Right kidney (tissue), 9 donors: ENCODE data around the gene REG1B.

ENCODE experiments used
- DNase-seq: peaks from one replicate; pipeline ENCODE4 v3.0.0-alpha.2; 2016
- long read RNA-seq, 8 donors: transcript quantifications; one replicate each; lab custom pipeline, GENCODE V29; 2026

REG1B gene
- long read RNA-seq, donor 1 = 0 reads
- long read RNA-seq, donor 2 = 0 reads
- long read RNA-seq, donor 3 = 0 reads
- long read RNA-seq, donor 4 = 0 reads
- long read RNA-seq, donor 5 = 0 reads
- long read RNA-seq, donor 6 = 0 reads
- long read RNA-seq, donor 7 = 0 reads
- long read RNA-seq, donor 8 = 0 reads

GRCh38 chr2:79087785-79088364, at the start of gene REG1B:
Gene REG1B (minus strand): TSS chr2:79087993. CDS start chr2:79087612, 381 bp downstream.
- DNase-seq = no peak

GRCh38 chr2:79131687-79132086, 43.9 kb upstream of the REG1B start:
- DNase-seq = no peak

GRCh38 chr2:79129804-79130203, 42.0 kb upstream of the REG1B start:
- DNase-seq = no peak

GRCh38 chr2:79129260-79129659, 41.5 kb upstream of the REG1B start:
- no peak for DNase-seq

- no peak for DNase-seq
These were observed 40.6 kb upstream of the REG1B start for GRCh38 chr2:79128406-79128805.

- DNase-seq = no peak
These were observed 37.9 kb upstream of the REG1B start for GRCh38 chr2:79125721-79125985.

- DNase-seq = no peak
These were observed 37.3 kb upstream of the REG1B start for GRCh38 chr2:79124907-79125720.

- DNase-seq = no peak
These were observed 34.9 kb upstream of the REG1B start for GRCh38 chr2:79122676-79123075.

- DNase-seq = no peak
These were observed 32.5 kb upstream of the REG1B start, which contains the start of gene REG1A for GRCh38 chr2:79120194-79120713. Gene REG1A (plus strand): TSS chr2:79120488. CDS start chr2:79120862, 374 bp downstream.

- no peak for DNase-seq
These were observed 29.5 kb upstream of the REG1B start for GRCh38 chr2:79116997-79117928.

- no peak for DNase-seq
These were observed 27.2 kb upstream of the REG1B start for GRCh38 chr2:79114797-79115494.

GRCh38 chr2:79112269-79112668, 24.5 kb upstream of the REG1B start:
- no peak for DNase-seq

- no peak for DNase-seq
These were observed 17.5 kb upstream of the REG1B start for GRCh38 chr2:79105259-79105658.

- no peak for DNase-seq
These were observed 15.4 kb upstream of the REG1B start for GRCh38 chr2:79103214-79103613.

GRCh38 chr2:79101024-79101423, 13.2 kb upstream of the REG1B start:
- DNase-seq = no peak

GRCh38 chr2:79100285-79100684, 12.5 kb upstream of the REG1B start:
- no peak for DNase-seq

GRCh38 chr2:79099140-79099686, 11.4 kb upstream of the REG1B start:
- no peak for DNase-seq

- DNase-seq = no peak
These were observed 10.1 kb upstream of the REG1B start for GRCh38 chr2:79097843-79098242.

- DNase-seq = no peak
These were observed 2.9 kb upstream of the REG1B start for GRCh38 chr2:79090693-79091092.

- no peak for DNase-seq
These were observed 1.5 kb downstream of the REG1B start for GRCh38 chr2:79086255-79086654.

- no peak for DNase-seq
These were observed 2.4 kb downstream of the REG1B start for GRCh38 chr2:79085382-79085781.
